Sigmoid colon (tissue), 7 donors: ENCODE measurements around the gene YTHDC2. TPM values are rescaled to one million over a fixed set of nuclear protein-coding genes. Genes with fewer than 3 reads are reported as not detected.

Experiments used
- DNase-seq: peaks from one replicate; pipeline ENCODE4 v3.0.0-alpha.2; 2019
- H3K27ac ChIP-seq, 4 donors: fragments of 200-600 bp; sonication (generic); one replicate each; pipeline ENCODE4 v1.5.1; 2016 to 2019; ENCODE audit warnings: mild to moderate bottlenecking in 1 of 4
- H3K27me3 ChIP-seq, 3 donors: fragments of 200-600 bp; sonication (generic); one replicate each; pipeline ENCODE4 v1.5.1; 2019; ENCODE audit warnings: mild to moderate bottlenecking in 1 of 3
- H3K36me3 ChIP-seq, 4 donors: fragments of 200-600 bp; sonication (generic); one replicate each; pipeline ENCODE4 v1.5.1; 2016 to 2019
- H3K4me1 ChIP-seq, 4 donors: fragments of 200-600 bp; sonication (generic); one replicate each; pipeline ENCODE4 v1.5.1; 2017 to 2019
- H3K4me3 ChIP-seq, 4 donors: fragments of 200-600 bp; sonication (generic); one replicate each; pipeline ENCODE4 v1.5.1; 2017 to 2019; ENCODE audit warnings: mild to moderate bottlenecking in 2 of 4, moderate library complexity in 1 of 4
- H3K9me3 ChIP-seq, 4 donors: fragments of 200-600 bp in 3 of 4; sonication (generic) in 3 of 4; one replicate each; pipeline versions ENCODE4 v1.5.1 to v1.6.1; 2013 to 2019
- EP300 ChIP-seq, 4 donors: sonication (generic); formaldehyde crosslinking; IDR thresholded peaks; one replicate each; pipeline ENCODE4 v1.6.1; 2017; ENCODE audit warnings: antibody characterized with exemption in 4 of 4
- POLR2A ChIP-seq, 2 donors: fragments of 450-650 bp; IDR thresholded peaks; one replicate each; pipeline ENCODE4 v1.6.1; 2016; ENCODE audit warnings: antibody characterized with exemption in 2 of 2, mild to moderate bottlenecking in 2 of 2, moderate library complexity in 2 of 2
- POLR2AphosphoS5 ChIP-seq, 4 donors: sonication (generic); formaldehyde crosslinking; IDR thresholded peaks; one replicate each; pipeline ENCODE4 v1.6.1; 2017; ENCODE audit warnings: antibody characterized with exemption in 4 of 4
- WGBS, 2 donors: extraction: QIAGEN DNeasy Blood & Tissue Kit; methylation state at CpG; one replicate each; pipeline ENCODE4 v1.1.7; 2013; 5-methylcytosine and 5-hydroxymethylcytosine counted together
- intact Hi-C: fragments of 100-400 bp; cut with DNase I; formaldehyde crosslinking; loops from one replicate; pipeline ENCODE4 v1.15.1; 2023
- polyA plus RNA-seq, 3 donors: library from polyadenylated mRNA; stranded (reverse); fragments of 200-250 nt; gene quantifications; one replicate each; pipeline ENCODE4 v1.2.3, GENCODE V29; 2013
- total RNA-seq, 4 donors: library from RNA; depleted of rRNA; stranded (reverse); fragments of >200 nt; gene quantifications; one replicate each; pipeline ENCODE4 v1.1.0, GENCODE V29; 2016
- TF ChIP-seq, protein P1 (sequence below), 4 experiments: fragments of 450-650 bp in 3 of 4; fragments of 200-600 bp in 1 of 4; IDR thresholded peaks; one replicate each; pipeline ENCODE4 v1.5.1; 2016 to 2019; ENCODE audit warnings: antibody characterized with exemption in 4 of 4, mild to moderate bottlenecking in 3 of 4, moderate library complexity in 2 of 4
- donor health status: healthy with polysubstance abuse.
- donor health status: Bipolar disorder and iron deficiency.
- donor health status: healthy.

The YTHDC2 gene
- total and polyA plus RNA-seq, 7 donors = 4.9 to 21.9 (median 15.6) TPM

DNA sequence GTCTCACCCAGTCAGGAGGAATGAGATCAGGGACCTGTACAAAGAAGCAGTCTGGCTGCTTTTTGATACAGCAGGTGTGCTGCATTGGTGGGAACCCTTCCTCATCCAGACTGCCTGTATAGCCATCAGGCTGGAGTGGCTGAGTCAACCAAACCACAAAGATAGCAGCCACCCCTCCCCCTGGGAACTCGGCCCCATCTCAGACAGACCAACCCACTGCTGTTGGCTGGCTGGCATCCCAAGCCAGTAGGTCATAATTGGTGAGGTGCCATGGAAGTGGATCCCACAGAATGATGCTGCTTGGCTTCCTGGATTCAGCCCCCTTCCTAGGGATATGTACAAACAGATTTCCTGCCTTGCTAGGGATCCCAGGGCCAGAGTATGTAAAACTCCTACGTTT lies 60.9 kb downstream of the YTHDC2 start:
- no peak for TF ChIP-seq POLR2AphosphoS5 (IDR thresholded peaks at IDR 0.05)
- TF ChIP-seq, protein P1, sequence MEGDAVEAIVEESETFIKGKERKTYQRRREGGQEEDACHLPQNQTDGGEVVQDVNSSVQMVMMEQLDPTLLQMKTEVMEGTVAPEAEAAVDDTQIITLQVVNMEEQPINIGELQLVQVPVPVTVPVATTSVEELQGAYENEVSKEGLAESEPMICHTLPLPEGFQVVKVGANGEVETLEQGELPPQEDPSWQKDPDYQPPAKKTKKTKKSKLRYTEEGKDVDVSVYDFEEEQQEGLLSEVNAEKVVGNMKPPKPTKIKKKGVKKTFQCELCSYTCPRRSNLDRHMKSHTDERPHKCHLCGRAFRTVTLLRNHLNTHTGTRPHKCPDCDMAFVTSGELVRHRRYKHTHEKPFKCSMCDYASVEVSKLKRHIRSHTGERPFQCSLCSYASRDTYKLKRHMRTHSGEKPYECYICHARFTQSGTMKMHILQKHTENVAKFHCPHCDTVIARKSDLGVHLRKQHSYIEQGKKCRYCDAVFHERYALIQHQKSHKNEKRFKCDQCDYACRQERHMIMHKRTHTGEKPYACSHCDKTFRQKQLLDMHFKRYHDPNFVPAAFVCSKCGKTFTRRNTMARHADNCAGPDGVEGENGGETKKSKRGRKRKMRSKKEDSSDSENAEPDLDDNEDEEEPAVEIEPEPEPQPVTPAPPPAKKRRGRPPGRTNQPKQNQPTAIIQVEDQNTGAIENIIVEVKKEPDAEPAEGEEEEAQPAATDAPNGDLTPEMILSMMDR (IDR thresholded peaks at IDR 0.05) = no peak
- no peak for TF ChIP-seq EP300 (IDR thresholded peaks at IDR 0.05)
- no peak for TF ChIP-seq POLR2A (IDR thresholded peaks at IDR 0.05)
- H3K4me3 ChIP-seq = no peak overlapping the region
- peaks cover 3 to 63% (median 10%) of the 10 kb centered on the region in 4 donors for H3K36me3 ChIP-seq
- intact Hi-C loops = no loop called here
- peaks cover 0 to 2% (median 0%) of the 10 kb centered on the region in 4 donors for H3K9me3 ChIP-seq
- WGBS, 2 donors = 76 to 87% methylated on average over 2 of the region's 2 CpGs
- no peak for DNase-seq
- no peak overlapping the region for H3K27ac ChIP-seq
- no peaks in the 10 kb centered on the region for H3K4me1 ChIP-seq
- H3K27me3 ChIP-seq = no peaks in the 10 kb centered on the region

DNA sequence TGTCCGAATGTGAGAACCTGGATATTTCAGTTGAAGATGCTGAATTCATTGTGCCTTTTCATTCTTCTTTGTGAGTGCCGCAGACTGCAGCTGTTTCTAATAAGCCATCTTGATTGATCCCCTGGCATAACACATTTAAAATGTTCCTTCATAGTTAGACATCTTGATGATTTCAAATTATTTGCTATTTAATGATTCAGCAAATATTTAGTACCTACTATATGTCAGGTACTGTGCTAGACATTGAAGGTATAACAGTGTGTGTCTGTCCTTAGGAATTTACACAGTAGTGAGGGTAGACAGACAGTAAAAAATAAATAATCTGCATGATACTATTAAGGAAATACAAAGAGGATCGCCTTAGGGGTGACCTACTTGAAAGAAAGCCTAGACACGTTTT lies 61.6 kb downstream of the YTHDC2 start:
- Histone ChIP-seq H3K27me3 (no peaks in the 10 kb centered on the region), H3K9me3 (peaks cover 0 to 2% (median 0%) of the 10 kb centered on the region in 4 donors), H3K36me3 (peaks cover 3 to 65% (median 10%) of the 10 kb centered on the region in 4 donors), H3K4me1 (no peaks in the 10 kb centered on the region), H3K27ac (no peak overlapping the region), H3K4me3 (no peak overlapping the region)
- no peak for DNase-seq
- TF ChIP-seq EP300 (IDR thresholded peaks at IDR 0.05) = no peak
- TF ChIP-seq, protein P1 (IDR thresholded peaks at IDR 0.05) = no peak
- no peak for TF ChIP-seq POLR2AphosphoS5 (IDR thresholded peaks at IDR 0.05)
- no peak for TF ChIP-seq POLR2A (IDR thresholded peaks at IDR 0.05)
- WGBS, 2 donors = 83 to 95% methylated on average over 4 of the region's 4 CpGs
- intact Hi-C loops = no loop called here

DNA sequence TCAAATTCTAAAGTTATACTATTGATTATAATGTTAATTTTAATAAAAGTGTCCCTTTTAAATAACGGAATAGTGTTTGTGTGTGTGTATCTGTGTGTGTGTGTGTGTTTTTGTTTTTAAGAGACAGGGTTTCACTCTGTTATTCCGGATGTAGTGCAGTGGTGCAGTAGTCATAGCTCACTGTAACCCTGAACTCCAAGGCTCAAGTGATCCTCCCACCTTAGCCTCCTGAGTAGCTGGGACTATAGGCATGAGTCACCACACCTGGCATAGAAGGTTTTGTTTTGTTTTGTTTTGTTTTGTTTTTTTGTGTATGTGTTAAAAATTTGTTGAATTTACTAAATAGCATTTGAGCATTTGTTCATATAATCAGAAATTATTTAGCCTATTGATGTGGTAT lies 64.6 kb downstream of the YTHDC2 start:
- intact Hi-C loops = no loop called here
- no peaks in the 10 kb centered on the region for H3K27me3 ChIP-seq
- DNase-seq = no peak

DNA sequence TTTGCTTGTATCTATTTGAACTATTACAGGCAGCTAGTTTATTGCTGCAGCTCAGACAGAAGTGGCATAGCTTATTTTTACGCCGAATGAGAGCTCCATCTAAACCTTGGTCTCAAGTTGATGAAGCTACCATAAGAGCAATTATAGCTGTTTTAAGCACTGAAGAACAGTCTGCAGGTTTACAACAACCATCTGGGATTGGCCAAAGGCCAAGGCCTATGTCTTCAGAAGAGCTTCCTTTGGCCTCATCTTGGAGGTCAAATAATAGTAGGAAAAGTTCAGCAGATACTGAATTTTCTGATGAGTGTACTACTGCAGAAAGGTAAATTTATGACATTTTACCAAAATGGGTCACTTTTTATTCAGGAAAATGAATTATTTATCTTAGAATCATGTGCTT lies 67.9 kb downstream of the YTHDC2 start:
- no peak overlapping the region for H3K27ac ChIP-seq
- TF ChIP-seq POLR2AphosphoS5 (IDR thresholded peaks at IDR 0.05) = no peak
- TF ChIP-seq POLR2A (IDR thresholded peaks at IDR 0.05) = no peak
- no peak for TF ChIP-seq EP300 (IDR thresholded peaks at IDR 0.05)
- TF ChIP-seq, protein P1 (IDR thresholded peaks at IDR 0.05) = no peak
- no peaks in the 10 kb centered on the region for H3K4me1 ChIP-seq
- no peak for DNase-seq
- peaks cover 0 to 59% (median 3%) of the 10 kb centered on the region in 4 donors for H3K36me3 ChIP-seq
- 83 to 84% methylated on average over 2 of the region's 2 CpGs for WGBS, 2 donors
- no peak overlapping the region for H3K4me3 ChIP-seq
- no peaks in the 10 kb centered on the region for H3K27me3 ChIP-seq
- intact Hi-C loops = no loop called here
- H3K9me3 ChIP-seq = no peaks in the 10 kb centered on the region

More for the DNA sequence above, 64.6 kb downstream of the YTHDC2 start:
- Histone ChIP-seq H3K9me3 (no peaks in the 10 kb centered on the region), H3K36me3 (peaks cover 3 to 59% (median 8%) of the 10 kb centered on the region in 4 donors), H3K4me3 (no peak overlapping the region), H3K27ac (no peak overlapping the region), H3K4me1 (no peaks in the 10 kb centered on the region)
- WGBS, 2 donors = 78 to 95% methylated on average over 2 of the region's 2 CpGs
- TF ChIP-seq, protein P1 (IDR thresholded peaks at IDR 0.05) = no peak
- no peak for TF ChIP-seq POLR2A (IDR thresholded peaks at IDR 0.05)

DNA sequence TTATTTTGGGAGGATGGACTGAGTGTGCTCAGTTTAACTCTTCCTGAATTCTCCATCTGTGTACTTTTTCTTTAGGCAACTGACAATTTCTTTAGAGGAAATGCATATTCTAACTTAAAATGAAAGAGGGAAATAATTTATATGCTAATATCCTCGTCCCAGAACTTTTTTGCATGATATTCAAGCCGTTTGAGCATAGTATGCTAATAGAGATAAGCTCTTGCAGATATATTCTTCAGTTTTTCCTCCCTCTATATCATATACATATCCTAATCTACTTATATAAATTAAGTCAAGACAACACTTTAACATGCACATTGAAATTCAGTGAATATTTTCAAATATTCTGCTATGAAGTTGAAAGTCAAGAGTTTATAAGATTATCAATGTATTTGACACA lies 84.7 kb downstream of the YTHDC2 start:
- Histone ChIP-seq H3K36me3 (peaks cover 0 to 36% (median 0%) of the 10 kb centered on the region in 4 donors), H3K4me1 (no peaks in the 10 kb centered on the region), H3K4me3 (no peak overlapping the region), H3K27ac (no peak overlapping the region), H3K27me3 (no peaks in the 10 kb centered on the region), H3K9me3 (no peaks in the 10 kb centered on the region)
- TF ChIP-seq POLR2AphosphoS5 (IDR thresholded peaks at IDR 0.05) (no peak), EP300 (IDR thresholded peaks at IDR 0.05) (no peak), POLR2A (IDR thresholded peaks at IDR 0.05) (no peak)
- TF ChIP-seq, protein P1 (IDR thresholded peaks at IDR 0.05) = no peak
- no peak for DNase-seq
- intact Hi-C loops = loop anchor here (10.0 kb wide), 1 partner anchor 1833 kb away; no protein-coding TSS in a partner anchor
- 87 to 89% methylated on average over 2 of the region's 2 CpGs for WGBS, 2 donors
